ENCODE data around the gene SLC25A48.

SLC25A48 gene

DNA sequence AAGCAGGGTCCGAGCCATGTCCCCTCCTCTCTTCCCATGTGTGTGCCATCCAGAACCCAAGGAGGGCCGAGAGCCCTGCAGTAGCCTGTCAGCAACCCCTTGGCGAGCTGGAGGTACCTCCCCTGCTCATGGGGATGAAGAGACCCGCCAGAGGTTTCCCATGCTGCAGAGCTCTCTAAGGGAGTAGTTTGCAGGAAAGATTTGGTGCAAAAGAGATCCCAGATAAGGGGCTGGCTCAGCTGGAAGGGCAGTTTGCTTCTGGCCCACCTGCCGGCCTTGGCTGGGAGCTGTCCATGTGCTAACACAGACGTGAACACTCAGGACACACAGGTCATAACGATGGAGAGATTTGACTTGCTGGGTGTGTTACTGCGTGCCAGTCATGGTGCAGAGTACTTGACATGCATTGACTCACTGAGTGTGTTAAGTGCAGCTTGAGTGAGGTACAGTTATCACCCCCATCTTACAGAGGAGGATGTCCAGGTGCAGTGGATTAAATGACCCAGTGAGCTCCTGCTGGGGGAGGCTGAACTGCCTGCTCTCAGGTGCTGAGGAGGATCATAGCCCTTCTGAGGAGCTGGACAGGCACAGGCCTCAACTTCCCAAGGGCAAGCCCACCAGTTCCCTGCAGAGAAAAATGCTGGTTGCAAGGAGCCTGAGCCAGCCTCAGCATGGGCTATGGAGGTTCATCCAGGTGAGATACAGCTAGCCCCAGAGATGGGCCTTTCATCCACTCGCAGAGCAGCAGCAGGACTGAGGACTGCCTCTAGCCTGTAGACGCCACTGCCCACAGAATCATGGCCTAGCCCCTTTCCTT is 6.3 kb upstream of the SLC25A48 start:
- DNase-seq (ENCODE audit: low read depth, low spot score), result no peak
- no peak for TF ChIP-seq CTCF (IDR thresholded peaks at IDR 0.05; ENCODE audit: insufficient read depth, low read length, missing control alignments)
- POLR2A ChIA-PET, result no interaction called here
- CTCF ChIA-PET, result interaction anchor here (0.7 to 8.8 kb wide), 7 partner anchors 9 to 370 kb away, joined by 3 to 404 read pairs (median 31); no protein-coding TSS in a partner anchor
- H3K4me3 ChIP-seq (ENCODE audit: low read depth, low read length), result no peak overlapping the region

DNA sequence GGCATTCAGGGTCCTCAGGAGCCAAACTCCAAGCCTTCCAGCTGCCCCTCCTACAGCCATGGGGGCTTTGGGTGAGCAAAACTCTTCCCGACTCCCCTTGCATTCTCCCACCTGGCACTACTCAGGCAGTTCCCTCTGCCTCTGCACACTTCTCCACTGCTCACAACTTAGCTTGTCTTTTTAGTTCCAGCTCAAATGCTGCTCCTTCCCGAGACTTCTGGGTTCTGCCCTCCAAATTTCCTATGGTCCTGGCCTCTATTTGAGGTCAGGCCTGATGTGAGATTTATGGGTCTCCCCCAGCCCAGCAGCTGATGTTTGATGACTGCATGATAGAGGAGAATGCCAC is 5.7 kb upstream of the SLC25A48 start:
- DNase-seq (ENCODE audit: low read depth, low spot score), result no peak
- H3K4me3 ChIP-seq (ENCODE audit: low read depth, low read length), result no peak overlapping the region
- POLR2A ChIA-PET, result no interaction called here
- no peak for TF ChIP-seq CTCF (IDR thresholded peaks at IDR 0.05; ENCODE audit: insufficient read depth, low read length, missing control alignments)
- CTCF ChIA-PET, result interaction anchor here (0.7 to 8.8 kb wide), 6 partner anchors 10 to 363 kb away, joined by 3 to 404 read pairs (median 33); no protein-coding TSS in a partner anchor

GRCh38 chr5:135829179-135829578 is 5.3 kb upstream of the SLC25A48 start:
- no peak for TF ChIP-seq CTCF (IDR thresholded peaks at IDR 0.05; ENCODE audit: insufficient read depth, low read length, missing control alignments)
- DNase-seq (ENCODE audit: low read depth, low spot score), result no peak
- ChIA-PET CTCF (interaction anchor here (1.8 to 8.8 kb wide), 8 partner anchors 10 to 372 kb away, joined by 7 to 404 read pairs (median 22); no protein-coding TSS in a partner anchor), POLR2A (no interaction called here)
- no peak overlapping the region for H3K4me3 ChIP-seq (ENCODE audit: low read depth, low read length)

- no peak for DNase-seq (ENCODE audit: low read depth, low spot score)
- no peak overlapping the region for H3K4me3 ChIP-seq (ENCODE audit: low read depth, low read length)
- CTCF ChIA-PET, result interaction anchor here (0.6 to 8.8 kb wide), 18 partner anchors 10 to 382 kb away, joined by 3 to 404 read pairs (median 6); no protein-coding TSS in a partner anchor
- POLR2A ChIA-PET, result no interaction called here
- TF ChIP-seq CTCF (IDR thresholded peaks at IDR 0.05; ENCODE audit: insufficient read depth, low read length, missing control alignments), result peak; percentile 72
Observed at GRCh38 chr5:135829681-135830383, 4.6 kb upstream of the SLC25A48 start.

GRCh38 chr5:135830384-135830700 is 4.1 kb upstream of the SLC25A48 start:
- POLR2A ChIA-PET, result no interaction called here
- CTCF ChIA-PET, result interaction anchor here (0.6 to 8.8 kb wide), 19 partner anchors 9 to 391 kb away, joined by 3 to 404 read pairs (median 5); no protein-coding TSS in a partner anchor
- H3K4me3 ChIP-seq (ENCODE audit: low read depth, low read length), result no peak overlapping the region
- no peak for TF ChIP-seq CTCF (IDR thresholded peaks at IDR 0.05; ENCODE audit: insufficient read depth, low read length, missing control alignments)
- no peak for DNase-seq (ENCODE audit: low read depth, low spot score)

GRCh38 chr5:135830876-135831275 is 3.6 kb upstream of the SLC25A48 start:
- no peak for TF ChIP-seq CTCF (IDR thresholded peaks at IDR 0.05; ENCODE audit: insufficient read depth, low read length, missing control alignments)
- H3K4me3 ChIP-seq (ENCODE audit: low read depth, low read length), result no peak overlapping the region
- CTCF ChIA-PET, result interaction anchor here (0.8 to 8.8 kb wide), 16 partner anchors 9 to 392 kb away, joined by 3 to 404 read pairs (median 8); no protein-coding TSS in a partner anchor
- POLR2A ChIA-PET, result no interaction called here
- DNase-seq (ENCODE audit: low read depth, low spot score), result no peak

Measured in AG04449 (cell line).